GM21737 (cell line): Measurements from ENCODE around the gene DHRS2.

Experiments
- ATAC-seq: cut with Tn5 transposase; IDR thresholded peaks from one replicate; pipeline ENCODE4 v1.9.1; 2021; ENCODE audit warnings: mild to moderate bottlenecking, moderate library complexity; ENCODE audit not compliant: unreplicated experiment

DHRS2 gene

GRCh38 chr14:23646648-23647549, 10.7 kb downstream of the DHRS2 start:
- no peak for ATAC-seq

- ATAC-seq = no peak
These were observed 11.5 kb downstream of the DHRS2 start for GRCh38 chr14:23647619-23648018.

- no peak for ATAC-seq
These were observed 12.7 kb downstream of the DHRS2 start for GRCh38 chr14:23648764-23649460.

- ATAC-seq = no peak
These were observed 14.3 kb downstream of the DHRS2 start for GRCh38 chr14:23650506-23650905.

GRCh38 chr14:23653051-23653450, 16.9 kb downstream of the DHRS2 start:
- ATAC-seq = no peak

- ATAC-seq = no peak
These were observed 18.1 kb downstream of the DHRS2 start for GRCh38 chr14:23654231-23654630.

- no peak for ATAC-seq
These were observed 21.9 kb downstream of the DHRS2 start for GRCh38 chr14:23657959-23658470.

- ATAC-seq = no peak
These were observed 24.4 kb downstream of the DHRS2 start for GRCh38 chr14:23660290-23661226.

GRCh38 chr14:23661542-23661941, 25.4 kb downstream of the DHRS2 start:
- ATAC-seq = no peak

- no peak for ATAC-seq
These were observed 27.0 kb downstream of the DHRS2 start for GRCh38 chr14:23663127-23663526.

GRCh38 chr14:23663711-23664110, 27.5 kb downstream of the DHRS2 start:
- no peak for ATAC-seq

GRCh38 chr14:23664207-23664885, 28.2 kb downstream of the DHRS2 start:
- ATAC-seq = no peak

GRCh38 chr14:23665302-23666016, 29.3 kb downstream of the DHRS2 start:
- ATAC-seq = no peak

- ATAC-seq = no peak
These were observed 31.0 kb downstream of the DHRS2 start for GRCh38 chr14:23667134-23667533.

GRCh38 chr14:23669441-23669840, 33.3 kb downstream of the DHRS2 start:
- ATAC-seq = no peak

- ATAC-seq = no peak
These were observed 34.3 kb downstream of the DHRS2 start for GRCh38 chr14:23670481-23670880.

GRCh38 chr14:23672200-23672599, 36.0 kb downstream of the DHRS2 start:
- ATAC-seq = no peak

- ATAC-seq = no peak
These were observed 39.2 kb downstream of the DHRS2 start for GRCh38 chr14:23675337-23675736.

- no peak for ATAC-seq
These were observed 39.7 kb downstream of the DHRS2 start for GRCh38 chr14:23675906-23676305.

- ATAC-seq = no peak
These were observed 45.2 kb downstream of the DHRS2 start for GRCh38 chr14:23681337-23681736.
